Raji (cell line): ENCODE results near the gene SLC26A5.

ENCODE experiments used
- POLR2A ChIP-seq: IDR thresholded peaks from 2 replicates; pipeline ENCODE4 v1.6.1; 2011; ENCODE audit warnings: low read depth, low read length, control low read depth; ENCODE audit not compliant: insufficient read depth

SLC26A5 gene

DNA sequence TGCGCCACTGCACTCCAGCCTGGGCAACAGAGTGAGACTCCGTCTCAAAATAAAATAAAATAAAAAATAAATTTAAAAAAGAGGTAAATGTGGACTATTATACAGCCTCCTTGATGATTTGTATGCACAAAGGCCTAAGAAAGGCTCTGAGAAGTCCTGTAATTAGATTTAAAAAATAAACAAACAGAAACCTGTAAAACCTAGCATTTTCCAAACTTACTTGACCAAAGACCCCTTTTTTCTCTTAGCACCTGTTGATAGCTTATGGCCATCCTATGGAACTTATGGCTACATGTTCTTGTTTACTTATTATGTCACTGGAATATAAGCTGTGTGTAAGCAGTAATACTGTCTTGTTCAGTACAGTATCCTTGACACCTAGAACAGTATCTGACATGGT lies 107.1 kb downstream of the SLC26A5 start:
- TF ChIP-seq POLR2A, result no peak

- TF ChIP-seq POLR2A, result no peak
Observed at GRCh38 chr7:103336761-103337160, 109.2 kb downstream of the SLC26A5 start.

GRCh38 chr7:103325744-103326143 lies 120.3 kb downstream of the SLC26A5 start:
- TF ChIP-seq POLR2A, result no peak
